HepG2 (cell line): ENCODE data around the gene AP3B1. TPM values are rescaled to one million over a fixed set of nuclear protein-coding genes. Genes with fewer than 3 reads are reported as not detected.

Experiments
- ADNP ChIP-seq: sonication (generic); formaldehyde crosslinking; IDR thresholded peaks from 2 replicates; pipeline ENCODE4 v1.4.0; 2020; ENCODE audit warnings: missing genetic modification reagents
- ARNTL ChIP-seq: sonication (generic); formaldehyde crosslinking; IDR thresholded peaks from 2 replicates; pipeline ENCODE4 v1.4.0; 2020; ENCODE audit warnings: mild to moderate bottlenecking, missing genetic modification reagents
- ERF ChIP-seq: IDR thresholded peaks from 2 replicates; pipeline ENCODE4 v1.6.1; 2018; ENCODE audit warnings: missing biosample characterization, missing genetic modification reagents
- GZF1 ChIP-seq: sonication (generic); formaldehyde crosslinking; IDR thresholded peaks from 2 replicates; pipeline ENCODE4 v1.5.1; 2020; ENCODE audit warnings: mild to moderate bottlenecking, missing genetic modification reagents
- HCFC1 ChIP-seq: fragments of 150-350 bp; IDR thresholded peaks from 2 replicates; pipeline ENCODE4 v1.6.1; 2014; ENCODE audit warnings: low read depth, low read length
- NONO ChIP-seq, 2 experiments: fragments of 450-650 bp in 1 of 2; sonication (generic) in 1 of 2; formaldehyde crosslinking in 1 of 2; IDR thresholded peaks in 1 of 2; conservative IDR thresholded peaks in 1 of 2; 2 replicates each; pipeline versions ENCODE4 v1.6.1 to v1.8.0; 2017 to 2022; ENCODE audit warnings: mild to moderate bottlenecking in 1 of 2, missing genetic modification reagents in 1 of 2, moderate library complexity in 1 of 2
- RXRB ChIP-seq: IDR thresholded peaks from 2 replicates; pipeline ENCODE4 v1.6.1; 2016; ENCODE audit warnings: borderline replicate concordance, missing genetic modification reagents, missing compliant biosample characterization
- SNAPC2 ChIP-seq: sonication (generic); formaldehyde crosslinking; IDR thresholded peaks from 2 replicates; pipeline ENCODE4 v1.8.1; 2022; ENCODE audit warnings: mild to moderate bottlenecking, missing genetic modification reagents
- TRIM22 ChIP-seq: fragments of 450-650 bp; IDR thresholded peaks from 2 replicates; pipeline ENCODE4 v1.6.1; 2017
- ZBTB34 ChIP-seq: sonication (generic); formaldehyde crosslinking; IDR thresholded peaks from 2 replicates; pipeline ENCODE4 v1.8.0; 2022; ENCODE audit warnings: mild to moderate bottlenecking, missing genetic modification reagents
- ZFX ChIP-seq: sonication (generic); formaldehyde crosslinking; IDR thresholded peaks from 2 replicates; pipeline ENCODE4 v1.4.0; 2020; ENCODE audit warnings: mild to moderate bottlenecking, low read depth, missing genetic modification reagents, moderate library complexity
- ZNF3 ChIP-seq: IDR thresholded peaks from 2 replicates; pipeline ENCODE4 v1.7.0; 2017; ENCODE audit warnings: inconsistent platforms
- polyA plus RNA-seq, 8 experiments: library from polyadenylated mRNA; depleted of rRNA in 3 of 8; stranded (reverse) in 7 of 8; unstranded in 1 of 8; fragments of >200 nt; fragmentation: Illumina TruSeq in 4 of 8; extraction: Trizol in 4 of 8; gene quantifications; 2 replicates each; pipeline versions ENCODE4 v1.2.1 to v1.2.3, GENCODE V29; 2011 to 2016; ENCODE audit warnings: low read depth in 4 of 8, missing spikeins in 1 of 8, mixed read lengths in 1 of 8; ENCODE audit not compliant: insufficient read depth in 1 of 8
- total RNA-seq, 5 experiments: library from RNA; depleted of rRNA; stranded (reverse); fragments of >200 nt; fragmentation: Illumina TruSeq; extraction: Trizol; gene quantifications; 2 replicates each; pipeline ENCODE4 v1.2.3, GENCODE V29; 2016; ENCODE audit warnings: low read depth in 1 of 5

Gene AP3B1
- total and polyA plus RNA-seq, 2 of the 13 experiments (the other 11 are each of a cell fraction or from before 2014, with no cell fraction given), result 37.7 to 51.2 TPM

DNA sequence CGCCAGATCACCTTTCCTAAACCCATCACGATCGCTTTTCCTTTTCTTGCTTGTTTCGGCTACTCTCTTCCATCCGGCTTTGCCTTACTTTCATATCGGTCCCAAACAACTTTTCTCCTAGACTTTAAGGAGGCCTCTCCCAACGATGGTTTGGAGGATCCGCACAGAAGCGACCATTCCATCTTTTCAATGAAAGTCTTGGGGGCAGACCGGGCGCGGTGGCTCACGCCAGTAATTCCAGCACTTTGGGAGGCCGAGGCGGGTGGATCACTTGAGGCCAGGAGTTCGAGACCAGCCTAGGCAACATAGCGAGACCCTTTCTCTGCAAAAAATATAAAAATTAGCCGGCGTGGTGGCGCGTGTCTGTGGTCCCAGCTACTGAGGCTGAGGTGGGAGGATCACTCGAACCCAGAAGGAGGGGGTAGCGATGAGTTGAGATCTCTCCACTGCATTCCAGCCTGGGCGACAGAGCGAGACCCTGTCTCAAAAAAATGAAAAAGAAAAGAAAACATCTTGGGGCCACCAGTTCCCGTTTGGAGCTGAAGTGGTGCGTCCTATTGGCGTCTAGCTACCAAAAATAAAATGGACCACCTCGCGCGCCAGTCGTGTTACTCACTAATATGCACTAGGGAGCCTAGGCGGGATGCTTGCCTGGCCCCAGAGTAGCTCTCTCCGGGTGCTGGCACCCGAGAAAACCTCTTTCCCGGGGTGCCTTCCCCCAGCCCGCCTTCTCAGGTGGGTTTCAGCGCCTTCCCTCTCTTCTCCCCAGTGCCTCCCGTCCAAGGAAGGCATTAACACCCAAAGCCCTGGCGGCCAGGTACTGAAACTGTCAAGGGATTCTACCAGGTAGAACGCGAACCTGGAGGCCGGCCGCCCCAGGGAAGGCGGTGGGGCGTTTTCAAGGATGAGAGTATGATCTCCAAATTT, 800 bp upstream of the AP3B1 start (continued):
- no peak for TF ChIP-seq TRIM22
- TF ChIP-seq GZF1 (CRISPR knock-in tag), result no peak
- TF ChIP-seq ZFX (CRISPR knock-in tag), result no peak
- peak; percentile 72 for TF ChIP-seq ADNP
- no peak for TF ChIP-seq RXRB (CRISPR knock-in tag)
- no peak for TF ChIP-seq ERF (CRISPR knock-in tag)
- no peak for TF ChIP-seq HCFC1
- no peak for TF ChIP-seq NONO (IDR thresholded peaks at IDR 0.05)
- TF ChIP-seq NONO (CRISPR knock-in tag; conservative IDR thresholded peaks at IDR 0.05), result no peak
- 0 out of 2 replicates have a peak, but pooled peaks have one; percentile 27 for TF ChIP-seq ZBTB34 (CRISPR knock-in tag)
- TF ChIP-seq SNAPC2 (CRISPR knock-in tag), result no peak
- no peak; the same call in 1 of the 2 replicates for TF ChIP-seq ARNTL
- TF ChIP-seq ZNF3 (CRISPR knock-in tag), result no peak
